ENCODE data around the gene GOLGA8M. TPM values are rescaled to one million over a fixed set of nuclear protein-coding genes. Genes with fewer than 3 reads are reported as not detected.
"Not testable (repeated sequence)": the region's sequence is repeated elsewhere in the genome, so short reads cannot be mapped to it uniquely, and the experiment has no call there.

The GOLGA8M gene
- total RNA-seq, 1 experiment from 2014 or later: not detected

GRCh38 chr15:28693021-28693420, 19.2 kb downstream of the GOLGA8M start:
- H3K9me3 Mint-ChIP-seq (ENCODE audit: low read depth, unreplicated experiment); H3K36me3 Mint-ChIP-seq (ENCODE audit: insufficient read depth, unreplicated experiment); H3K4me1 Mint-ChIP-seq (ENCODE audit: low read depth, unreplicated experiment); H3K27me3 Mint-ChIP-seq (ENCODE audit: unreplicated experiment); BruUV-seq (replicated peaks); DNase-seq; intact Hi-C loops (cut with micrococcal nuclease; ENCODE audit: unreplicated experiment); H3K4me3 Mint-ChIP-seq (ENCODE audit: low read depth, unreplicated experiment); H3K27ac Mint-ChIP-seq (ENCODE audit: unreplicated experiment); CTCF ChIA-PET: not testable (repeated sequence)

GRCh38 chr15:28673533-28673932, 38.7 kb downstream of the GOLGA8M start:
- H3K27ac Mint-ChIP-seq (ENCODE audit: unreplicated experiment); intact Hi-C loops (cut with micrococcal nuclease; ENCODE audit: unreplicated experiment); H3K27me3 Mint-ChIP-seq (ENCODE audit: unreplicated experiment); CTCF ChIA-PET; H3K4me3 Mint-ChIP-seq (ENCODE audit: low read depth, unreplicated experiment); H3K4me1 Mint-ChIP-seq (ENCODE audit: low read depth, unreplicated experiment); DNase-seq; H3K36me3 Mint-ChIP-seq (ENCODE audit: insufficient read depth, unreplicated experiment); H3K9me3 Mint-ChIP-seq (ENCODE audit: low read depth, unreplicated experiment); BruUV-seq (replicated peaks): not testable (repeated sequence)

GRCh38 chr15:28672122-28672521, 40.1 kb downstream of the GOLGA8M start:
- DNase-seq; H3K4me1 Mint-ChIP-seq (ENCODE audit: low read depth, unreplicated experiment): not testable (repeated sequence)

GRCh38 chr15:28666402-28666801, 45.8 kb downstream of the GOLGA8M start:
- BruUV-seq (replicated peaks); H3K4me3 Mint-ChIP-seq (ENCODE audit: low read depth, unreplicated experiment); H3K36me3 Mint-ChIP-seq (ENCODE audit: insufficient read depth, unreplicated experiment); CTCF ChIA-PET; H3K27ac Mint-ChIP-seq (ENCODE audit: unreplicated experiment); intact Hi-C loops (cut with micrococcal nuclease; ENCODE audit: unreplicated experiment); H3K9me3 Mint-ChIP-seq (ENCODE audit: low read depth, unreplicated experiment); H3K27me3 Mint-ChIP-seq (ENCODE audit: unreplicated experiment); DNase-seq; H3K4me1 Mint-ChIP-seq (ENCODE audit: low read depth, unreplicated experiment): not testable (repeated sequence)

More at GRCh38 chr15:28672122-28672521, 40.1 kb downstream of the GOLGA8M start:
- CTCF ChIA-PET; intact Hi-C loops (cut with micrococcal nuclease; ENCODE audit: unreplicated experiment); H3K4me3 Mint-ChIP-seq (ENCODE audit: low read depth, unreplicated experiment); BruUV-seq (replicated peaks); H3K27me3 Mint-ChIP-seq (ENCODE audit: unreplicated experiment); H3K36me3 Mint-ChIP-seq (ENCODE audit: insufficient read depth, unreplicated experiment); H3K27ac Mint-ChIP-seq (ENCODE audit: unreplicated experiment); H3K9me3 Mint-ChIP-seq (ENCODE audit: low read depth, unreplicated experiment): not testable (repeated sequence)

- BruUV-seq (replicated peaks); H3K9me3 Mint-ChIP-seq (ENCODE audit: low read depth, unreplicated experiment); H3K27me3 Mint-ChIP-seq (ENCODE audit: unreplicated experiment); H3K36me3 Mint-ChIP-seq (ENCODE audit: insufficient read depth, unreplicated experiment); DNase-seq; H3K4me1 Mint-ChIP-seq (ENCODE audit: low read depth, unreplicated experiment); CTCF ChIA-PET; H3K4me3 Mint-ChIP-seq (ENCODE audit: low read depth, unreplicated experiment); intact Hi-C loops (cut with micrococcal nuclease; ENCODE audit: unreplicated experiment); H3K27ac Mint-ChIP-seq (ENCODE audit: unreplicated experiment): not testable (repeated sequence)
These were observed 47.6 kb downstream of the GOLGA8M start for GRCh38 chr15:28664575-28664974.

GRCh38 chr15:28663717-28664116, 48.5 kb downstream of the GOLGA8M start:
- intact Hi-C loops (cut with micrococcal nuclease; ENCODE audit: unreplicated experiment); BruUV-seq (replicated peaks); H3K27ac Mint-ChIP-seq (ENCODE audit: unreplicated experiment); H3K4me3 Mint-ChIP-seq (ENCODE audit: low read depth, unreplicated experiment); DNase-seq; H3K27me3 Mint-ChIP-seq (ENCODE audit: unreplicated experiment); H3K36me3 Mint-ChIP-seq (ENCODE audit: insufficient read depth, unreplicated experiment); CTCF ChIA-PET; H3K9me3 Mint-ChIP-seq (ENCODE audit: low read depth, unreplicated experiment); H3K4me1 Mint-ChIP-seq (ENCODE audit: low read depth, unreplicated experiment): not testable (repeated sequence)

GRCh38 chr15:28660750-28661149, 51.5 kb downstream of the GOLGA8M start:
- BruUV-seq (replicated peaks); H3K36me3 Mint-ChIP-seq (ENCODE audit: insufficient read depth, unreplicated experiment); DNase-seq; intact Hi-C loops (cut with micrococcal nuclease; ENCODE audit: unreplicated experiment); H3K27me3 Mint-ChIP-seq (ENCODE audit: unreplicated experiment); H3K9me3 Mint-ChIP-seq (ENCODE audit: low read depth, unreplicated experiment); CTCF ChIA-PET; H3K27ac Mint-ChIP-seq (ENCODE audit: unreplicated experiment); H3K4me1 Mint-ChIP-seq (ENCODE audit: low read depth, unreplicated experiment); H3K4me3 Mint-ChIP-seq (ENCODE audit: low read depth, unreplicated experiment): not testable (repeated sequence)

GRCh38 chr15:28656018-28656360, 56.2 kb downstream of the GOLGA8M start:
- CTCF ChIA-PET; H3K4me3 Mint-ChIP-seq (ENCODE audit: low read depth, unreplicated experiment); H3K4me1 Mint-ChIP-seq (ENCODE audit: low read depth, unreplicated experiment); BruUV-seq (replicated peaks); intact Hi-C loops (cut with micrococcal nuclease; ENCODE audit: unreplicated experiment); H3K36me3 Mint-ChIP-seq (ENCODE audit: insufficient read depth, unreplicated experiment); DNase-seq; H3K27me3 Mint-ChIP-seq (ENCODE audit: unreplicated experiment); H3K27ac Mint-ChIP-seq (ENCODE audit: unreplicated experiment); H3K9me3 Mint-ChIP-seq (ENCODE audit: low read depth, unreplicated experiment): not testable (repeated sequence)

- intact Hi-C loops (cut with micrococcal nuclease; ENCODE audit: unreplicated experiment); H3K4me3 Mint-ChIP-seq (ENCODE audit: low read depth, unreplicated experiment); BruUV-seq (replicated peaks); CTCF ChIA-PET; H3K9me3 Mint-ChIP-seq (ENCODE audit: low read depth, unreplicated experiment); H3K27ac Mint-ChIP-seq (ENCODE audit: unreplicated experiment); DNase-seq; H3K4me1 Mint-ChIP-seq (ENCODE audit: low read depth, unreplicated experiment); H3K27me3 Mint-ChIP-seq (ENCODE audit: unreplicated experiment); H3K36me3 Mint-ChIP-seq (ENCODE audit: insufficient read depth, unreplicated experiment): not testable (repeated sequence)
These were observed 56.7 kb downstream of the GOLGA8M start for GRCh38 chr15:28655329-28656017.

- BruUV-seq (replicated peaks); H3K9me3 Mint-ChIP-seq (ENCODE audit: low read depth, unreplicated experiment): not testable (repeated sequence)
These were observed 58.0 kb downstream of the GOLGA8M start for GRCh38 chr15:28654194-28654593.

More at GRCh38 chr15:28654194-28654593, 58.0 kb downstream of the GOLGA8M start:
- H3K4me1 Mint-ChIP-seq (ENCODE audit: low read depth, unreplicated experiment); intact Hi-C loops (cut with micrococcal nuclease; ENCODE audit: unreplicated experiment); H3K36me3 Mint-ChIP-seq (ENCODE audit: insufficient read depth, unreplicated experiment); H3K27me3 Mint-ChIP-seq (ENCODE audit: unreplicated experiment); DNase-seq; H3K4me3 Mint-ChIP-seq (ENCODE audit: low read depth, unreplicated experiment); CTCF ChIA-PET; H3K27ac Mint-ChIP-seq (ENCODE audit: unreplicated experiment): not testable (repeated sequence)

Data from Calu3 (cell line).